Endothelial cell (in vitro differentiated cells): ENCODE data around the gene SLC52A3. TPM values are rescaled to one million over a fixed set of nuclear protein-coding genes. Genes with fewer than 3 reads are reported as not detected.

Experiments
- DNase-seq: peaks from one replicate; pipeline ENCODE4 v3.0.0; 2021; ENCODE audit warnings: low spot score
- H3K27ac Mint-ChIP-seq: one replicate; pipeline ENCODE4 v1.8.0; 2021; ENCODE audit warnings: mixed read lengths, inconsistent platforms; ENCODE audit not compliant: unreplicated experiment
- H3K27me3 Mint-ChIP-seq: one replicate; pipeline ENCODE4 v1.8.0; 2021; ENCODE audit warnings: mild to moderate bottlenecking, moderate library complexity, mixed read lengths, inconsistent platforms; ENCODE audit not compliant: unreplicated experiment
- H3K36me3 Mint-ChIP-seq: one replicate; pipeline ENCODE4 v1.8.0; 2021; ENCODE audit warnings: mild to moderate bottlenecking, low read depth, mixed read lengths, inconsistent platforms; ENCODE audit not compliant: unreplicated experiment
- H3K4me1 Mint-ChIP-seq: one replicate; pipeline ENCODE4 v1.8.0; 2021; ENCODE audit warnings: mild to moderate bottlenecking, mixed read lengths, inconsistent platforms; ENCODE audit not compliant: unreplicated experiment
- H3K4me3 Mint-ChIP-seq: one replicate; pipeline ENCODE4 v1.8.0; 2021; ENCODE audit warnings: mild to moderate bottlenecking, mixed read lengths, inconsistent platforms; ENCODE audit not compliant: unreplicated experiment
- H3K9me3 Mint-ChIP-seq: one replicate; pipeline ENCODE4 v1.8.0; 2021; ENCODE audit warnings: mixed read lengths, inconsistent platforms; ENCODE audit not compliant: unreplicated experiment
- total RNA-seq: library from RNA; stranded (reverse); fragmentation: NEBNext Ultra II Directional; extraction: Animal tissue kit (Norgen Biotek cat#: 25700); gene quantifications from one replicate; pipeline ENCODE4 v1.2.1, GENCODE V29; 2021; ENCODE audit not compliant: unreplicated experiment
- TF ChIP-seq, protein P1 (sequence below): fragments of 200-600 bp; sonication (generic); IDR thresholded peaks from one replicate; pipeline ENCODE4 v1.5.0; 2021; ENCODE audit warnings: antibody characterized with exemption; ENCODE audit not compliant: unreplicated experiment

The SLC52A3 gene
- total RNA-seq, 1 donor from 2014 or later: 2.9 TPM

- Mint-ChIP-seq H3K27me3 (peaks cover 4% of the 10 kb centered on the region), H3K36me3 (peaks cover 12% of the 10 kb centered on the region), H3K9me3 (peaks cover 6% of the 10 kb centered on the region), H3K27ac (no peak overlapping the region), H3K4me1 (no peaks in the 10 kb centered on the region), H3K4me3 (no peak overlapping the region)
- DNase-seq: no peak
- TF ChIP-seq, protein P1, sequence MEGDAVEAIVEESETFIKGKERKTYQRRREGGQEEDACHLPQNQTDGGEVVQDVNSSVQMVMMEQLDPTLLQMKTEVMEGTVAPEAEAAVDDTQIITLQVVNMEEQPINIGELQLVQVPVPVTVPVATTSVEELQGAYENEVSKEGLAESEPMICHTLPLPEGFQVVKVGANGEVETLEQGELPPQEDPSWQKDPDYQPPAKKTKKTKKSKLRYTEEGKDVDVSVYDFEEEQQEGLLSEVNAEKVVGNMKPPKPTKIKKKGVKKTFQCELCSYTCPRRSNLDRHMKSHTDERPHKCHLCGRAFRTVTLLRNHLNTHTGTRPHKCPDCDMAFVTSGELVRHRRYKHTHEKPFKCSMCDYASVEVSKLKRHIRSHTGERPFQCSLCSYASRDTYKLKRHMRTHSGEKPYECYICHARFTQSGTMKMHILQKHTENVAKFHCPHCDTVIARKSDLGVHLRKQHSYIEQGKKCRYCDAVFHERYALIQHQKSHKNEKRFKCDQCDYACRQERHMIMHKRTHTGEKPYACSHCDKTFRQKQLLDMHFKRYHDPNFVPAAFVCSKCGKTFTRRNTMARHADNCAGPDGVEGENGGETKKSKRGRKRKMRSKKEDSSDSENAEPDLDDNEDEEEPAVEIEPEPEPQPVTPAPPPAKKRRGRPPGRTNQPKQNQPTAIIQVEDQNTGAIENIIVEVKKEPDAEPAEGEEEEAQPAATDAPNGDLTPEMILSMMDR: no peak
Observed at GRCh38 chr20:791056-791455, 22.8 kb upstream of the SLC52A3 start.

DNA sequence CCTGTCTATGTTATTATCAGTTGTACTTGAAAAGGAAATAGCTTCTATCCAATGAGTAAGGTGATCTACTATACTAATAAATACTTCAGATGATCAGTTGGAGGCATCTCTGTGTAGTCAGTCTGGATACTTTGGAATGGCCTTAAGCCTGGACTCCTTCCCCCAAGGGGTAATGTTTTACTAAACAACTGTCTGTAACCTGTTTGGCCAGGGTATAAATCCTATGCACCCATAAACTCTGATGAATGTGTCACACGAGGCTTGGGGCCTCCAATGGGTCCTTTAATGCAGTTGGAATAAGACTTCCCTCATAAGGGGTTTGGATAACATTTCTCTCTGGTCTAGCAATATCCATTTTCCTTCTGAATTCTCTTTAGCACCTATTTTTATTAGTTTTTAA lies 19.5 kb upstream of the SLC52A3 start:
- TF ChIP-seq, protein P1: no peak
- no peak overlapping the region for H3K4me3 Mint-ChIP-seq
- H3K36me3 Mint-ChIP-seq: peaks cover 18% of the 10 kb centered on the region
- H3K27me3 Mint-ChIP-seq: peaks cover 1% of the 10 kb centered on the region
- no peak overlapping the region for H3K27ac Mint-ChIP-seq
- H3K9me3 Mint-ChIP-seq: peaks cover 16% of the 10 kb centered on the region
- DNase-seq: no peak
- H3K4me1 Mint-ChIP-seq: no peaks in the 10 kb centered on the region

- Mint-ChIP-seq H3K36me3 (peaks cover 12% of the 10 kb centered on the region), H3K4me1 (peaks cover 5% of the 10 kb centered on the region), H3K27me3 (peaks cover 1% of the 10 kb centered on the region), H3K27ac (no peak overlapping the region), H3K4me3 (no peak overlapping the region), H3K9me3 (peaks cover 11% of the 10 kb centered on the region)
- TF ChIP-seq, protein P1: no peak
- no peak for DNase-seq
Observed at GRCh38 chr20:779771-780170, 11.5 kb upstream of the SLC52A3 start.

GRCh38 chr20:776165-776564 lies 7.9 kb upstream of the SLC52A3 start:
- no peak overlapping the region for H3K4me3 Mint-ChIP-seq
- no peak overlapping the region for H3K27ac Mint-ChIP-seq
- H3K9me3 Mint-ChIP-seq: no peaks in the 10 kb centered on the region
- TF ChIP-seq, protein P1: no peak
- no peak for DNase-seq
- H3K27me3 Mint-ChIP-seq: peaks cover 2% of the 10 kb centered on the region
- H3K4me1 Mint-ChIP-seq: peaks cover 5% of the 10 kb centered on the region
- peaks cover 3% of the 10 kb centered on the region for H3K36me3 Mint-ChIP-seq

DNA sequence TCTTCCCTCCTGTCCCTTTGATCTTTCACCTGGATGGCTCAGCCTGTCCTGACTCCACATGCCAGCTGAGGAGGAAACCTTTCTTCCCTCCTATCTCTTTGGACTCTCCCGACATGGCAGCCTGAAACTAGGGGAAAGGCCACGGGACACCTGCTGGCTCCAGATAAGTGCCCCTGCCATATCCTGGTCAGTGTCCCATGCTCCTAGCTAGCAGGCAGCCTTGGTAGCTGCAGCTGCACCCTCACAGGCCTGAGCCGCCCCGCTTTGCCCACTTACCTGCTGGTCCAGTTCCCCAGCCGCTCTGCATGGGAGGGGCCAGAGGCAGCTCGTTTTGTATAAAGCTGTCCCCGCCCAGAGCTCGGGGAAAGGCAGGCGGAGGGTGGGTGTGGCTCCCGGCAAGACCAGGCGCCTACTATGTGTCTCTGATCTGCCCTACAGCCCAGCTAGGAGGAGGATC lies 7.4 kb upstream of the SLC52A3 start:
- Mint-ChIP-seq H3K4me3 (no peak overlapping the region), H3K9me3 (no peaks in the 10 kb centered on the region), H3K36me3 (peaks cover 3% of the 10 kb centered on the region), H3K4me1 (peaks cover 5% of the 10 kb centered on the region), H3K27me3 (peaks cover 2% of the 10 kb centered on the region), H3K27ac (no peak overlapping the region)
- DNase-seq: no peak
- TF ChIP-seq, protein P1: no peak
